ENCODE data around the gene POLR2H.

- TF ChIP-seq GATA3 (IDR thresholded peaks at IDR 0.05; ENCODE audit: low read depth, low read length) (no peak), GATA2 (IDR thresholded peaks at IDR 0.05; ENCODE audit: low read depth, low read length) (no peak)
Observed at GRCh38 chr3:184388164-184388935, 26.8 kb downstream of the POLR2H start.
